HCT116 (cell line): ENCODE data around the gene CHSY3.

ENCODE experiments used
- JUND ChIP-seq: IDR thresholded peaks from 2 replicates; pipeline ENCODE4 v1.6.1; 2012
- MAX ChIP-seq: IDR thresholded peaks from 2 replicates; pipeline ENCODE4 v1.6.1; 2012
- POLR2A ChIP-seq: IDR thresholded peaks from 2 replicates; pipeline ENCODE4 v1.7.0; 2011; ENCODE audit warnings: borderline replicate concordance; ENCODE audit not compliant: insufficient read depth, insufficient read length; ENCODE audit errors: extremely low read depth
- POLR2AphosphoS5 ChIP-seq: IDR thresholded peaks from 2 replicates; pipeline ENCODE4 v1.6.1; 2011; ENCODE audit warnings: mild to moderate bottlenecking, low read depth, low read length, moderate library complexity
- RAD21 ChIP-seq: IDR thresholded peaks from 2 replicates; pipeline ENCODE4 v1.6.1; 2012; ENCODE audit warnings: low read depth, mild to moderate bottlenecking
- REST ChIP-seq: IDR thresholded peaks from 2 replicates; pipeline ENCODE4 v1.6.1; 2012; ENCODE audit warnings: low read depth
- YY1 ChIP-seq: IDR thresholded peaks from 2 replicates; pipeline ENCODE4 v1.6.1; 2011; ENCODE audit warnings: low read length, low read depth, moderate library complexity, mild to moderate bottlenecking; ENCODE audit not compliant: insufficient replicate concordance; ENCODE audit errors: extremely low read depth
- TF ChIP-seq, protein P1 (sequence below), 3 experiments: fragments of 200-600 bp in 1 of 3; sonication (generic) in 1 of 3; IDR thresholded peaks in 2 of 3; conservative IDR thresholded peaks in 1 of 3; 2 replicates each; pipeline ENCODE4 v1.5.1; 2012 to 2017; ENCODE audit warnings: low read depth in 2 of 3, low read length in 2 of 3, antibody characterized with exemption in 1 of 3, borderline replicate concordance in 1 of 3, control low read depth in 1 of 3, mild to moderate bottlenecking in 1 of 3, mixed read lengths in 1 of 3, mixed run types in 1 of 3, moderate library complexity in 1 of 3; ENCODE audit not compliant: insufficient read depth in 1 of 3

- TF ChIP-seq POLR2AphosphoS5: no peak
- no peak for TF ChIP-seq YY1
- TF ChIP-seq, protein P1, sequence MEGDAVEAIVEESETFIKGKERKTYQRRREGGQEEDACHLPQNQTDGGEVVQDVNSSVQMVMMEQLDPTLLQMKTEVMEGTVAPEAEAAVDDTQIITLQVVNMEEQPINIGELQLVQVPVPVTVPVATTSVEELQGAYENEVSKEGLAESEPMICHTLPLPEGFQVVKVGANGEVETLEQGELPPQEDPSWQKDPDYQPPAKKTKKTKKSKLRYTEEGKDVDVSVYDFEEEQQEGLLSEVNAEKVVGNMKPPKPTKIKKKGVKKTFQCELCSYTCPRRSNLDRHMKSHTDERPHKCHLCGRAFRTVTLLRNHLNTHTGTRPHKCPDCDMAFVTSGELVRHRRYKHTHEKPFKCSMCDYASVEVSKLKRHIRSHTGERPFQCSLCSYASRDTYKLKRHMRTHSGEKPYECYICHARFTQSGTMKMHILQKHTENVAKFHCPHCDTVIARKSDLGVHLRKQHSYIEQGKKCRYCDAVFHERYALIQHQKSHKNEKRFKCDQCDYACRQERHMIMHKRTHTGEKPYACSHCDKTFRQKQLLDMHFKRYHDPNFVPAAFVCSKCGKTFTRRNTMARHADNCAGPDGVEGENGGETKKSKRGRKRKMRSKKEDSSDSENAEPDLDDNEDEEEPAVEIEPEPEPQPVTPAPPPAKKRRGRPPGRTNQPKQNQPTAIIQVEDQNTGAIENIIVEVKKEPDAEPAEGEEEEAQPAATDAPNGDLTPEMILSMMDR (IDR thresholded peaks at IDR 0.05 in 2 of 3, conservative IDR thresholded peaks at IDR 0.05 in 1 of 3; ENCODE audit: borderline replicate concordance in 1 of 3, insufficient read depth in 1 of 3, low read depth in 2 of 3, low read length in 2 of 3): peak; percentile 55 to 76 (median 62); a peak in 5 of 6 replicates
- TF ChIP-seq MAX: no peak
- TF ChIP-seq REST: no peak
- no peak for TF ChIP-seq JUND
- TF ChIP-seq POLR2A: no peak
- peak; percentile 79 for TF ChIP-seq RAD21
Observed at GRCh38 chr5:130109152-130109551, 204.9 kb downstream of the CHSY3 start.
